Pancreas (tissue), 10 donors: ENCODE results near the gene SYTL3. TPM values are rescaled to one million over a fixed set of nuclear protein-coding genes. Genes with fewer than 3 reads are reported as not detected.

Source experiments
- ATAC-seq, 4 donors: fragments of 200-7000 bp; cut with Tn5 transposase; one replicate each; pipeline versions ENCODE4 v1.8.0 to v1.9.1; 2020; ENCODE audit warnings: mild to moderate bottlenecking in 4 of 4, moderate library complexity in 4 of 4
- DNase-seq, 6 donors: peaks; one replicate each; pipeline ENCODE4 v3.0.0-alpha.2; 2020
- FAIRE-seq: peaks from 2 replicates; lab custom pipeline; 2012; peaks lifted over from hg19 to GRCh38; lab: Jason Lieb, UNC
- H3K27ac ChIP-seq, 4 donors: fragments of 200-600 bp; sonication (generic); 1 replicate in 3 of 4; 2 replicates in 1 of 4; pipeline versions ENCODE4 v1.5.0 to v1.8.0; 2020
- H3K27me3 ChIP-seq, 4 donors: fragments of 200-600 bp; one replicate each; pipeline ENCODE4 v1.8.0; 2021
- H3K36me3 ChIP-seq, 3 donors: fragments of 200-600 bp; sonication (generic) in 1 of 3; one replicate each; pipeline versions ENCODE4 v1.5.0 to v1.8.0; 2020 to 2021
- H3K4me1 ChIP-seq, 3 donors: fragments of 200-600 bp; one replicate each; pipeline ENCODE4 v1.8.0; 2021
- H3K4me3 ChIP-seq, 4 donors: fragments of 200-600 bp; sonication (generic) in 2 of 4; one replicate each; pipeline versions ENCODE4 v1.5.0 to v1.8.0; 2020 to 2021
- H3K9me3 ChIP-seq, 4 donors: fragments of 200-600 bp; one replicate each; pipeline ENCODE4 v1.8.0; 2021
- CTCF ChIP-seq, 4 donors: fragments of 200-600 bp; sonication (generic) in 3 of 4; IDR thresholded peaks; one replicate each; pipeline versions ENCODE4 v1.5.0 to v1.8.0; 2021; ENCODE audit warnings: antibody characterized with exemption in 4 of 4
- WGBS, 2 donors: extraction: QIAGEN DNeasy Blood & Tissue Kit; methylation state at CpG; one replicate each; pipeline ENCODE4 v1.1.7; 2013; 5-methylcytosine and 5-hydroxymethylcytosine counted together
- intact Hi-C, 3 donors: fragments of 100-400 bp; cut with DNase I; formaldehyde crosslinking; loops; one replicate each; pipeline versions ENCODE4 v1.11.1 to v1.14.2; 2022
- polyA plus RNA-seq, 2 donors: library from polyadenylated mRNA; stranded (reverse); fragments of 200-250 nt; gene quantifications; one replicate each; pipeline ENCODE4 v1.2.3, GENCODE V29; 2013
- total RNA-seq, 6 donors: library from RNA; stranded (reverse); fragmentation: NEBNext Ultra II Directional in 4 of 6; extraction: Animal tissue kit (Norgen Biotek cat#: 25700) in 4 of 6; gene quantifications; one replicate each; pipeline versions ENCODE4 v1.2.1 to v1.2.4, GENCODE V29; 2021 to 2023
- donor health status: healthy with polysubstance abuse.
- donor health status: DM: no; HTN: no; CAD: no; lungs with moderate emphysema.
- donor health status: DM: no; HTN: no; CAD: no.
- donor health status: control.
- donor health status: control.
- donor health status: Bipolar disorder and iron deficiency.
- donor health status: DM: yes; HTN: yes; CAD: no.
- donor health status: DM: no; HTN: no; CAD: no.
- donor health status: DM: no; HTN: no; CAD: no.
- donor health status: DM: yes; HTN: yes; CAD: no.

Gene SYTL3
- total and polyA plus RNA-seq, 8 donors, result 0.28 to 1.9 (median 0.83) TPM

- intact Hi-C loops, result no loop called here
- TF ChIP-seq CTCF (IDR thresholded peaks at IDR 0.05), result no peak
- peak in 1 of 6 donors; percentile 53 for DNase-seq
- Histone ChIP-seq H3K27ac (no peak overlapping the region), H3K9me3 (no peaks in the 10 kb centered on the region), H3K27me3 (no peaks in the 10 kb centered on the region), H3K4me3 (no peak overlapping the region), H3K36me3 (no peaks in the 10 kb centered on the region), H3K4me1 (peaks cover 15 to 20% (median 17%) of the 10 kb centered on the region in 3 donors)
- FAIRE-seq, result no peak
- no peak for ATAC-seq
- WGBS, 2 donors, result 90 to 96% methylated on average over 13 of the region's 13 CpGs
These were observed 55.7 kb downstream of the SYTL3 start for GRCh38 chr6:158705386-158706126.

- FAIRE-seq, result no peak
- peaks cover 15 to 20% (median 17%) of the 10 kb centered on the region in 3 donors for H3K4me1 ChIP-seq
- intact Hi-C loops, result no loop called here
- H3K27me3 ChIP-seq, result no peaks in the 10 kb centered on the region
- no peaks in the 10 kb centered on the region for H3K9me3 ChIP-seq
- peak in 1 of 6 donors; percentile 40 for DNase-seq
- peak in 3 of 4 donors; percentile 7 to 28 (median 17) for TF ChIP-seq CTCF (IDR thresholded peaks at IDR 0.05)
- 48 to 54% methylated on average over 6 of the region's 6 CpGs for WGBS, 2 donors
- H3K27ac ChIP-seq, result peak overlapping the region in 2 of 4 donors; percentile 22 to 24
- no peaks in the 10 kb centered on the region for H3K36me3 ChIP-seq
- no peak overlapping the region for H3K4me3 ChIP-seq
- ATAC-seq, result peak; percentile 25 to 49 (median 38)
These were observed 56.6 kb downstream of the SYTL3 start for GRCh38 chr6:158706369-158706982.

GRCh38 chr6:158707120-158707820, 57.4 kb downstream of the SYTL3 start:
- Histone ChIP-seq H3K9me3 (no peaks in the 10 kb centered on the region), H3K36me3 (no peaks in the 10 kb centered on the region), H3K27ac (peak overlapping the region in 2 of 4 donors; percentile 24 to 30), H3K27me3 (no peaks in the 10 kb centered on the region), H3K4me1 (peaks cover 15 to 20% (median 17%) of the 10 kb centered on the region in 3 donors), H3K4me3 (no peak overlapping the region)
- no peak for TF ChIP-seq CTCF (IDR thresholded peaks at IDR 0.05)
- no peak for DNase-seq
- intact Hi-C loops, result no loop called here
- FAIRE-seq, result no peak
- WGBS, 2 donors, result 8 to 12% methylated on average over 9 of the region's 9 CpGs
- ATAC-seq, result peak in 3 of 4 donors; percentile 41 to 62 (median 49)

- H3K27ac ChIP-seq, result peak overlapping the region in 1 of 4 donors; percentile 30
- ATAC-seq (peak in 2 of 4 donors; percentile 35 to 55), DNase-seq (no peak), FAIRE-seq (no peak)
- no peaks in the 10 kb centered on the region for H3K36me3 ChIP-seq
- H3K27me3 ChIP-seq, result no peaks in the 10 kb centered on the region
- H3K4me1 ChIP-seq, result peaks cover 15 to 20% (median 17%) of the 10 kb centered on the region in 3 donors
- H3K4me3 ChIP-seq, result no peak overlapping the region
- WGBS, 2 donors, result 52 to 69% methylated on average over 10 of the region's 10 CpGs
- intact Hi-C loops, result no loop called here
- TF ChIP-seq CTCF (IDR thresholded peaks at IDR 0.05), result no peak
- no peaks in the 10 kb centered on the region for H3K9me3 ChIP-seq
These were observed 58.0 kb downstream of the SYTL3 start for GRCh38 chr6:158707821-158708195.
